ENCODE data around the gene RAPGEF6.

- no peak for TF ChIP-seq SPI1 (IDR thresholded peaks at IDR 0.05; ENCODE audit: borderline replicate concordance, low read depth)
- TF ChIP-seq, protein P1, sequence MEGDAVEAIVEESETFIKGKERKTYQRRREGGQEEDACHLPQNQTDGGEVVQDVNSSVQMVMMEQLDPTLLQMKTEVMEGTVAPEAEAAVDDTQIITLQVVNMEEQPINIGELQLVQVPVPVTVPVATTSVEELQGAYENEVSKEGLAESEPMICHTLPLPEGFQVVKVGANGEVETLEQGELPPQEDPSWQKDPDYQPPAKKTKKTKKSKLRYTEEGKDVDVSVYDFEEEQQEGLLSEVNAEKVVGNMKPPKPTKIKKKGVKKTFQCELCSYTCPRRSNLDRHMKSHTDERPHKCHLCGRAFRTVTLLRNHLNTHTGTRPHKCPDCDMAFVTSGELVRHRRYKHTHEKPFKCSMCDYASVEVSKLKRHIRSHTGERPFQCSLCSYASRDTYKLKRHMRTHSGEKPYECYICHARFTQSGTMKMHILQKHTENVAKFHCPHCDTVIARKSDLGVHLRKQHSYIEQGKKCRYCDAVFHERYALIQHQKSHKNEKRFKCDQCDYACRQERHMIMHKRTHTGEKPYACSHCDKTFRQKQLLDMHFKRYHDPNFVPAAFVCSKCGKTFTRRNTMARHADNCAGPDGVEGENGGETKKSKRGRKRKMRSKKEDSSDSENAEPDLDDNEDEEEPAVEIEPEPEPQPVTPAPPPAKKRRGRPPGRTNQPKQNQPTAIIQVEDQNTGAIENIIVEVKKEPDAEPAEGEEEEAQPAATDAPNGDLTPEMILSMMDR (IDR thresholded peaks at IDR 0.05; ENCODE audit: insufficient read depth, low read length) = no peak
Measured at GRCh38 chr5:131505237-131505908, 129.7 kb downstream of the RAPGEF6 start.
